ENCODE data around the gene ZNF584. TPM values are rescaled to one million over a fixed set of nuclear protein-coding genes. Genes with fewer than 3 reads are reported as not detected.

ZNF584 gene
- total RNA-seq, 1 experiment from 2014 or later, result 4.9 TPM

DNA sequence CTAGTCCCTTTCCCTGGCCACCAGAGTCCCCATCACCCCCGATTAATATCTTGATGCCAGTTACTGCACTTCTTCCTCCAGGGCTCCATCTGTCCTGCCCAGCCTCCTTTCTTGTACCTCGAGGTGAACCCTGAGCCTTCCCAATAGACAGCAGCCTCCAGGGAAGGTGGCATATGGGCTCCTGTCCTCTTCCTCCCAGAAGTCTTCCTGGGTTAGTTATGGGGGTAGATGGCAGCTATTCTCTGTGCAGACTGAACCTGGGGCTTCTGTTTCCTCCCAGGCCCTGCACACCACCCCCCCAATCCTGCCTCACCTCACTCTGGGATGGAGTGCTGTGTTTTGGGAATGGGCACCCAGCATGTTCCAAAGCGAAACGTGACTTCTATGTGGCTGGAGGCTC is 10.4 kb upstream of the ZNF584 start:
- intact Hi-C loops (cut with micrococcal nuclease; ENCODE audit: unreplicated experiment), result no loop called here
- ChIA-PET POLR2A (no interaction called here), CTCF (no interaction called here)
- no peak overlapping the region for H3K27ac Mint-ChIP-seq (ENCODE audit: unreplicated experiment)
- Histone ChIP-seq H3K4me3 (ENCODE audit: low read depth, low read length) (no peak overlapping the region), H3K27me3 (replicated peaks; ENCODE audit: control insufficient read depth, insufficient read depth, low read length) (no peaks in the 10 kb centered on the region), H3K4me1 (peaks cover 14% of the 10 kb centered on the region), H3K9me3 (no peaks in the 10 kb centered on the region), H3K36me3 (ENCODE audit: control insufficient read depth, insufficient read depth, low read length) (peaks cover 2% of the 10 kb centered on the region)
- H3K4me1 Mint-ChIP-seq (ENCODE audit: low read depth, unreplicated experiment), result peaks cover 11% of the 10 kb centered on the region
- TF ChIP-seq, protein P1, sequence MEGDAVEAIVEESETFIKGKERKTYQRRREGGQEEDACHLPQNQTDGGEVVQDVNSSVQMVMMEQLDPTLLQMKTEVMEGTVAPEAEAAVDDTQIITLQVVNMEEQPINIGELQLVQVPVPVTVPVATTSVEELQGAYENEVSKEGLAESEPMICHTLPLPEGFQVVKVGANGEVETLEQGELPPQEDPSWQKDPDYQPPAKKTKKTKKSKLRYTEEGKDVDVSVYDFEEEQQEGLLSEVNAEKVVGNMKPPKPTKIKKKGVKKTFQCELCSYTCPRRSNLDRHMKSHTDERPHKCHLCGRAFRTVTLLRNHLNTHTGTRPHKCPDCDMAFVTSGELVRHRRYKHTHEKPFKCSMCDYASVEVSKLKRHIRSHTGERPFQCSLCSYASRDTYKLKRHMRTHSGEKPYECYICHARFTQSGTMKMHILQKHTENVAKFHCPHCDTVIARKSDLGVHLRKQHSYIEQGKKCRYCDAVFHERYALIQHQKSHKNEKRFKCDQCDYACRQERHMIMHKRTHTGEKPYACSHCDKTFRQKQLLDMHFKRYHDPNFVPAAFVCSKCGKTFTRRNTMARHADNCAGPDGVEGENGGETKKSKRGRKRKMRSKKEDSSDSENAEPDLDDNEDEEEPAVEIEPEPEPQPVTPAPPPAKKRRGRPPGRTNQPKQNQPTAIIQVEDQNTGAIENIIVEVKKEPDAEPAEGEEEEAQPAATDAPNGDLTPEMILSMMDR (IDR thresholded peaks at IDR 0.05; ENCODE audit: insufficient read depth in 1 of 2, low read depth in 1 of 2, low read length in 1 of 2, severe bottlenecking in 1 of 2, unreplicated experiment in 1 of 2), result no peak
- no peak overlapping the region for H3K4me3 Mint-ChIP-seq (ENCODE audit: unreplicated experiment)
- no TSS peak for BruUV-seq (replicated peaks)
- no peak for DNase-seq
- H3K9me3 Mint-ChIP-seq (ENCODE audit: unreplicated experiment), result no peaks in the 10 kb centered on the region
- no peaks in the 10 kb centered on the region for H3K27me3 Mint-ChIP-seq (ENCODE audit: insufficient read depth, unreplicated experiment)
- peaks cover 62% of the 10 kb centered on the region for H3K36me3 Mint-ChIP-seq (ENCODE audit: insufficient read depth, unreplicated experiment)

DNA sequence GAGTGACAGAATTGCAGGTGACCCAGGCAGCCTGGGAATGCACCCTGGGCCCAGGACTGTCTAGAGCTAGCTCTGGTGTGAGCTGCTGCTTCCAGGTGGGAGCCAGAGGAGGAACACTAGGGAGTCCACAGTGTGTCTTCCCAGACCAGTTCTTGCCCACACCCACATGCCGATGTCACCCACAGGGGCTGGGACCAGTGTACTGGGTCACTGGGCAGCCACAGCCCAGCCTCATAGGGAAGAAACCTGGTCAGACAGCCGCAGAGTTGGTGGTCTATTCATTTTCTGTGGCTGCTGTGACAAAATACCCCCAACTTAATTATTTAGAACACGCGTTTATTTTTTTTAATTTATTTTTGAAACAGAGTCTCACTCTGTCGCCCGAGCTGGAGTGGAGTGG is 9.9 kb upstream of the ZNF584 start:
- POLR2A ChIA-PET, result no interaction called here
- Mint-ChIP-seq H3K27ac (ENCODE audit: unreplicated experiment) (no peak overlapping the region), H3K27me3 (ENCODE audit: insufficient read depth, unreplicated experiment) (no peaks in the 10 kb centered on the region), H3K9me3 (ENCODE audit: unreplicated experiment) (no peaks in the 10 kb centered on the region), H3K4me3 (ENCODE audit: unreplicated experiment) (no peak overlapping the region), H3K36me3 (ENCODE audit: insufficient read depth, unreplicated experiment) (peaks cover 58% of the 10 kb centered on the region), H3K4me1 (ENCODE audit: low read depth, unreplicated experiment) (peaks cover 11% of the 10 kb centered on the region)
- Histone ChIP-seq H3K36me3 (ENCODE audit: control insufficient read depth, insufficient read depth, low read length) (peaks cover 1% of the 10 kb centered on the region), H3K4me1 (peaks cover 14% of the 10 kb centered on the region), H3K27me3 (replicated peaks; ENCODE audit: control insufficient read depth, insufficient read depth, low read length) (no peaks in the 10 kb centered on the region), H3K4me3 (ENCODE audit: low read depth, low read length) (no peak overlapping the region), H3K9me3 (no peaks in the 10 kb centered on the region)
- BruUV-seq (replicated peaks), result no TSS peak
- CTCF ChIA-PET, result no interaction called here
- intact Hi-C loops (cut with micrococcal nuclease; ENCODE audit: unreplicated experiment), result no loop called here
- TF ChIP-seq, protein P1 (IDR thresholded peaks at IDR 0.05; ENCODE audit: insufficient read depth in 1 of 2, low read depth in 1 of 2, low read length in 1 of 2, severe bottlenecking in 1 of 2, unreplicated experiment in 1 of 2), result no peak
- DNase-seq, result no peak

DNA sequence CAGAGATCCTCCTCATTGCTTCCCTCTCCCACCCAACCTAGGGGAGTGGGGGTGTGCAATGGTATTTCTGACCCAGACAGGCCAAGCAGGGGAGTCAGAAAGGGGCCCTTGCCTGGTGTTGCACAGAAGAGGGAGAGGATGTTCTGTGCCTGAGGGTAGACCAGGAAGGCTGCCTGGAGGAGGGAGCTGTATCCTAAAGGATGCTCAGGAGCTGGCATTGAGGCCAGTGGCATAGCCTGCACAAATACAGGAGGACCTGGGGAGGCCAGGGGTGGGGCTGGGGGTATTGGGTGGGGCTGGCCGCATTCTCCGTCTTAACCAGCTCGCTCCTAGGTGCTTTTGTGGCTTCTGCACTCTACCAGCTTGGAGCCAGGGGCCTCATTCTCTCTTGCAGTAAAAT is 8.5 kb upstream of the ZNF584 start:
- POLR2A ChIA-PET, result no interaction called here

More for the DNA sequence above, 8.5 kb upstream of the ZNF584 start:
- Mint-ChIP-seq H3K9me3 (ENCODE audit: unreplicated experiment) (no peaks in the 10 kb centered on the region), H3K4me3 (ENCODE audit: unreplicated experiment) (peak overlapping the region; percentile 99), H3K27ac (ENCODE audit: unreplicated experiment) (peak overlapping the region; percentile 99), H3K27me3 (ENCODE audit: insufficient read depth, unreplicated experiment) (no peaks in the 10 kb centered on the region), H3K36me3 (ENCODE audit: insufficient read depth, unreplicated experiment) (peaks cover 44% of the 10 kb centered on the region), H3K4me1 (ENCODE audit: low read depth, unreplicated experiment) (peaks cover 11% of the 10 kb centered on the region)
- TF ChIP-seq, protein P1 (IDR thresholded peaks at IDR 0.05; ENCODE audit: insufficient read depth in 1 of 2, low read depth in 1 of 2, low read length in 1 of 2, severe bottlenecking in 1 of 2, unreplicated experiment in 1 of 2), result no peak
- Histone ChIP-seq H3K36me3 (ENCODE audit: control insufficient read depth, insufficient read depth, low read length) (peaks cover 1% of the 10 kb centered on the region; the same call in 1 of the 2 replicates), H3K27me3 (replicated peaks; ENCODE audit: control insufficient read depth, insufficient read depth, low read length) (no peaks in the 10 kb centered on the region), H3K4me3 (ENCODE audit: low read depth, low read length) (peak overlapping the region; percentile 70; the same call in 1 of the 2 replicates), H3K9me3 (no peaks in the 10 kb centered on the region), H3K4me1 (peaks cover 14% of the 10 kb centered on the region)
- no TSS peak for BruUV-seq (replicated peaks)
- DNase-seq, result no peak
- intact Hi-C loops (cut with micrococcal nuclease; ENCODE audit: unreplicated experiment), result loop anchor here (2.0 kb wide), 2 partner anchors 37 to 75 kb away; partner anchors contain the start of gene ZNF497
- CTCF ChIA-PET, result no interaction called here
